ENCODE measurements around the gene PPP1R13B. TPM values are rescaled to one million over a fixed set of nuclear protein-coding genes. Genes with fewer than 3 reads are reported as not detected.

The PPP1R13B gene
- total RNA-seq, 1 experiment from 2014 or later = 17.8 TPM

GRCh38 chr14:103735022-103735421, 112.4 kb downstream of the PPP1R13B start:
- Histone ChIP-seq H3K9ac (ENCODE audit: low read length) (no peak overlapping the region), H4K20me1 (ENCODE audit: insufficient read depth) (no peaks in the 10 kb centered on the region), H2AFZ (ENCODE audit: low read depth, low read length, poor library complexity, severe bottlenecking) (no peak overlapping the region), H3K79me2 (ENCODE audit: insufficient read depth, low read length) (no peaks in the 10 kb centered on the region), H3K36me3 (ENCODE audit: control insufficient read depth in 1 of 2, insufficient read depth in 2 of 2, low read length in 2 of 2) (peaks cover 3 to 6% of the 10 kb centered on the region in 2 experiments; a peak in 3 of 4 replicates), H3K4me2 (ENCODE audit: low read length) (no peak overlapping the region), H3K27me3 (ENCODE audit: insufficient read depth, low read length) (no peaks in the 10 kb centered on the region), H3K9me3 (ENCODE audit: control insufficient read depth in 1 of 2, insufficient read depth in 1 of 2, low read depth in 1 of 2, low read length in 2 of 2) (no peaks in the 10 kb centered on the region), H3K27ac (ENCODE audit: low read depth, low read length) (no peak overlapping the region), H3K4me3 (replicated peaks in 1 of 2; ENCODE audit: low read depth in 1 of 2, low read length in 2 of 2) (no peak overlapping the region), H3K9me2 (ENCODE audit: insufficient read depth) (no peaks in the 10 kb centered on the region), H3K4me1 (ENCODE audit: control insufficient read depth in 1 of 2, insufficient read depth in 2 of 2, low read length in 2 of 2) (no peaks in the 10 kb centered on the region)
- BruUV-seq (replicated peaks) = no TSS peak
- ChIA-PET CTCF (interaction anchor here (1.5 kb wide), 1 partner anchor 74 kb away, joined by 3 read pairs; no protein-coding TSS in a partner anchor), RAD21 (ENCODE audit: low non-redundant PET in 1 of 2, low total read pairs in 2 of 2, uncharacterized antibody in 2 of 2, unreplicated experiment in 2 of 2) (no interaction called here), POLR2A (no interaction called here)
- no peak for DNase-seq (ENCODE audit: low read depth, low spot score)
- no peak for ATAC-seq
- intact Hi-C loops (cut with micrococcal nuclease) = no loop called here
- TF ChIP-seq EZH2phosphoT487 (IDR thresholded peaks at IDR 0.05; ENCODE audit: borderline replicate concordance) (no peak), YY1 (IDR thresholded peaks at IDR 0.05; ENCODE audit: extremely low read depth, insufficient replicate concordance, low read depth, low read length) (no peak), SIN3A (IDR thresholded peaks at IDR 0.05; ENCODE audit: low read depth) (no peak), ELF1 (IDR thresholded peaks at IDR 0.05; ENCODE audit: borderline replicate concordance, low read depth) (no peak), FOSL1 (IDR thresholded peaks at IDR 0.05; ENCODE audit: low read depth) (no peak), ATF3 (IDR thresholded peaks at IDR 0.05) (no peak), ZFX (IDR thresholded peaks at IDR 0.05) (no peak), CBX3 (IDR thresholded peaks at IDR 0.05; ENCODE audit: low read depth) (no peak), JUND (IDR thresholded peaks at IDR 0.05) (no peak), EZH2 (IDR thresholded peaks at IDR 0.05) (no peak), ZNF274 (IDR thresholded peaks at IDR 0.05; ENCODE audit: low read depth, low read length) (no peak), POLR2AphosphoS5 (IDR thresholded peaks at IDR 0.05; ENCODE audit: low read depth, low read length) (no peak), TCF7L2 (IDR thresholded peaks at IDR 0.05; ENCODE audit: borderline replicate concordance, extremely low read depth, insufficient read depth, insufficient read length) (no peak), POLR2A (IDR thresholded peaks at IDR 0.05; ENCODE audit: borderline replicate concordance, extremely low read depth, insufficient read depth, insufficient read length) (no peak), CEBPB (IDR thresholded peaks at IDR 0.05; ENCODE audit: low read depth) (no peak), REST (IDR thresholded peaks at IDR 0.05; ENCODE audit: low read depth) (no peak)
- TF ChIP-seq, protein P1, sequence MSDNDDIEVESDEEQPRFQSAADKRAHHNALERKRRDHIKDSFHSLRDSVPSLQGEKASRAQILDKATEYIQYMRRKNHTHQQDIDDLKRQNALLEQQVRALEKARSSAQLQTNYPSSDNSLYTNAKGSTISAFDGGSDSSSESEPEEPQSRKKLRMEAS (IDR thresholded peaks at IDR 0.05) = no peak
